Endometrial microvascular endothelial cells (primary cell): ENCODE data around the gene ARL3. TPM values are rescaled to one million over a fixed set of nuclear protein-coding genes. Genes with fewer than 3 reads are reported as not detected.

ENCODE experiments used
- in situ Hi-C: cut with HindIII; loops from 2 replicates; pipeline ENCODE4 v1.10.0; 2017; ENCODE audit warnings: low sequenced_read_pairs, low pct_unique_long_range_greater_than_20kb; ENCODE audit errors: inconsistent ontology term
- total RNA-seq: library from RNA; depleted of rRNA; stranded (reverse); fragments of >200 nt; gene quantifications from one replicate; pipeline ENCODE4 v1.2.3, GENCODE V29; 2015; ENCODE audit errors: inconsistent ontology term

ARL3 gene
- total RNA-seq, 1 donor from 2014 or later: 3.5 TPM

DNA sequence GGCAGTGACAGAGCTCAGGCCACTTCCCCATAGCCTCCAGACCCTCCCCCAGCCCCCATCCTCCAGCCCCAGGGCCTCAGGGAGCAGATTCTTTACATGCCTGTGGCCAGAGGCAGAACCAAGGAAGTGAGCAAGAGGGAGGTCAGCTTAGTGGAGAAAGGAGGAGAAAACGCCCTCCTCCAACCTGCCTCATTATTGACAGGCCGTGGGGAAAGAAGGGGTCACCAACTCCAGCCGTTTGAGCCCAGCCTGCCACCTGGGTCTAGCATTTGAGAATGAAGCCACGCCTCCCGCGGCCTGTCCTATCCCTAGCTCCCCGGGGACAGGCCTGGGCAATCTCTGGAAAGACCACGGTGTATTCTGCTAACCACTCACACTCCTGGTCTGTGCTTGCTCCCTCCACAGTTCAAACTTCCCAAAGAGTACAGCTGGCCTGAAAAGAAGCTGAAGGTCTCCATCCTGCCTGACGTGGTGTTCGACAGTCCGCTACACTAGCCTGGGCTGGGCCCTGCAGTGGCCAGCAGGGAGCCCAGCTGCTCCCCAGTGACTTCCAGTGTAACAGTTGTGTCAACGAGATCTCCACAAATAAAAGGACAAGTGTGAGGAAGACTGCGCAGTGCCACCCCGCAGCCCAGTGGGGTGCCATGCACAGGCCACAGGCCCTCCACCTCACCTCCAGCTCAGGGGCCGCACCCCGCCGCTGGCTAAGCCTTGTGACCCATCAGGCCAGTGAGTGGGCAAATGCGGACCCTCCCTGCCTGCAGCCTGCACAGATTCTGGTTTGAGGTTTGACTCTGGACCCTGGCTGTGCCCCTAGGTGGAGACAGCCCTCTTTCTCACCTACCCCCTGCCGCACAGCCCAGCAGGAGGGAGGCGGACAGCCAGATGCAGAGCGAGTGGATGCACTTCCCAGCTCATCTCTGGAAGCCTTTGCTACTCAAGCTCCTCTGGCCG is 84.3 kb downstream of the ARL3 start:
- in situ Hi-C loops: no loop called here

GRCh38 chr10:102628451-102628911 is 85.7 kb downstream of the ARL3 start:
- in situ Hi-C loops: no loop called here

DNA sequence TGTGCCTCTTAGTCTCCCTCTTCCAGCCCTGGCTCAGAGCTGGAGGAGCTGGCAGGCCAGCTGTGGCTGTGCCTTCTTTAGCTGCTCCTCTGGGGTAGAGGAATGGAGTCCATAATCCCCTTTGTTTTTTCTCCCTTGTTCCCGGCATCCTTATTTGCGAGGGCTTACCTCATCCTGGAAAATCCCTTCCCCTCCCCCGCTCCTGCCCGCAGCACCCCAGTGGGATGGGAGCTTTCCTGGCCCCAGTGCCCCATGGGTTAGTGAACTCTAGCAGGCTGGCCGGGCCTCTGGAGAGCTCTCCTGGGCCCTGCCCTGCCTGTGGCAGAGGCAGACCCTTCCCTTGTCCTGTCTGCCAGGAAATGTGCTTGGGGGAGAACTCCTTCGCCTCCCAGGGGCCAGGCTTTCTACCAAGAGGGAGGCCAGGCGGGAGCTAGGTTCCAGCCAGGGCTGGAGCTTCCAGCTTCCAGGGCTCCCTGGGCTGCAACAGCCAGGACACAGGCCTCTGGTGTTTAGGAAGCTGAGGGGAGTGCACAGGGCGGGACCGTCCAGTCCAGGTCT is 86.4 kb downstream of the ARL3 start:
- in situ Hi-C loops: no loop called here

- in situ Hi-C loops: no loop called here
Observed at GRCh38 chr10:102627291-102627735, 86.9 kb downstream of the ARL3 start.

DNA sequence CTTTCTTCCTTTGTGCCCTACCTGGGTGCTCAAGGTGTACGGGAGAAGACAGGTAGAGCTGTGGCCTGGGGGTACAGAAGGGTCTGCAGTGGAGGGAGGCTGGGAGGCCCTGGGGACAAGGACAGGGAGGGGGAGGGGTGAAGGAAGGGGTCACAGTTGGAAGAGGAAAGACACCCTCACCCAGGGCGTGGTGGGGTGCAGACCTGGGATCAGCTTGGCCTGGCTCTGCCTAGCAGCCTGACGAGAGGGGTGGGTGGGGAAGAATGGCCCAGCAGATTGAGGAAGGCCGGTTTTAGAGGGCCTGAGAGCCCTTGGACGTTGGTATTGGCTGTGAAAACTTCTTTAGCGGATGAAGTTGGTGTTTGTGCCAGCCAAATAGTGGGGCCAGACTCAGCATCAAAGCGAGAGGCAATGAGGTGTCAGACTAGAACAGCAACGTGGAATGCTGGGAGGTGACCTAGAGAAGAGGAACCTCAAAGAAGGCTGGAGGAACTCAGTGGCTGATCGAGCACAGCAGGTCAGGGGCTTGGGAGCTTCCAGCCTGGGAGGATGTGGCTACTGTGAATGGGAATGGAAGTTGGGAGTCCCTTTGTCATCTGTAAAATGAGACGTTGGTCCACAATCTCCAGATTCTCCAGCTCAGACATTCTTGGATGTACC is 88.0 kb downstream of the ARL3 start:
- in situ Hi-C loops: no loop called here

- in situ Hi-C loops: no loop called here
Observed at GRCh38 chr10:102624751-102625645, 89.2 kb downstream of the ARL3 start.

DNA sequence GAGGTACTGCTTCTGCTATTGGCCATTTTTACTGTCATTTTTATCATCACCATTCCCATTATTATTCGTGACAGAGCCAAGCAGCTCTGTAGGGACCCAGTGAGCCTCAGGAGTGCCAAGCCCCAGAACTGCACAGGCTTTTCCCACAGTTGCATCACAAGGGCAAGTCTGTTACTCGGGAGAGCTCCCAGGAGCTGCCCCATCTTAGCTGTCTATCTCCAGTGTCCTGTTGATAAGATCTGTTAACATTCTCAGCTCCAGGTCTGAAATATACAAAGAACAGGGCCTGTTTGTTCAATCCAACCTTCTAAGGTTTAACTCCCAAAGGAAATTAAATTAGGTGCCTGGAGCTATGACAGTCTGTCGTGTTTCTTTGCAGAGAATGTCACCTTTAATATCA is 90.1 kb downstream of the ARL3 start:
- in situ Hi-C loops: no loop called here

Other genes starting within 250 kb of the ARL3 start
- gene ACTR1A, start 211.7 kb downstream of the ARL3 start, total RNA-seq: 209 TPM
- 7.6 TPM for gene SUFU, start 210.4 kb downstream of the ARL3 start, total RNA-seq
- gene TRIM8, start 69.9 kb downstream of the ARL3 start, total RNA-seq: 161 TPM
- gene SFXN2, start 239 bp upstream of the ARL3 start, total RNA-seq: 10.5 TPM
- gene WBP1L, start 29.6 kb upstream of the ARL3 start, total RNA-seq: 35.9 TPM
- gene CYP17A1, start 123.0 kb upstream of the ARL3 start, total RNA-seq: not detected
- gene BORCS7, start 139.9 kb upstream of the ARL3 start, total RNA-seq: 20.3 TPM
- gene AS3MT, start 155.1 kb upstream of the ARL3 start, total RNA-seq: 0.65 TPM
- 1.1 TPM for gene CNNM2, start 203.9 kb upstream of the ARL3 start, total RNA-seq